ENCODE results near the gene FGR. TPM values are rescaled to one million over a fixed set of nuclear protein-coding genes. Genes with fewer than 3 reads are reported as not detected.
"Not testable (repeated sequence)": the region's sequence is repeated elsewhere in the genome, so short reads cannot be mapped to it uniquely, and the experiment has no call there.

Gene FGR
- total RNA-seq, 1 experiment from 2014 or later, result not detected

DNA sequence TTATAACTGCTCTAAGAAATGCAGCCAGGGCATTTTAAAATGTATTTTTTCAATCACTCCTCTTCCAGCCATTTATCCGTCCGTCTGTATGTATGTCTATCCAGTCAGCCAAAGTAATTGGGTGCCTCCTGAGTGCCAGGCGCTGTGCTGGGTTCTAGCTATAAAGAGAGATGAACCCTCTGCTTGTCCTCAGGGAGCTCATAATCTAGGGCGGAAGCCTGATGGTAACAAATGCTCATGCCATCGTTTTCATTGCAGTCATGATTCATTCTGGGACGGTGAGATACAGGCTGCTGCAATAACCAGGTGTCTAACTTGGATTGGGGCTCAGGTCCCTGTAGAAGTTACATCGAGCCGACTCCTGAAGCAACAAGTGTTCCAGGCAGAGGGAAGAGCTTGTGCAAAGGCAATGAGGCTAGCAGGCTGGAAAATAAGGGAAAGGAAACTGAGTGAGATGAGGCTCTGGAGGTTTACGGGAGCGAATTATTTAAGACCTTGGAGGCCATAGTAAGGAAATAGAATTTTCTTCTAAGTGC is 25.4 kb upstream of the FGR start:
- DNase-seq (ENCODE audit: low read depth), result no peak

GRCh38 chr1:27659497-27660299 is 24.7 kb upstream of the FGR start:
- peak; percentile 75 for DNase-seq (ENCODE audit: low read depth)

GRCh38 chr1:27658951-27659496 is 24.0 kb upstream of the FGR start:
- peak; percentile 91 for DNase-seq (ENCODE audit: low read depth)

GRCh38 chr1:27656157-27656893 is 21.3 kb upstream of the FGR start:
- DNase-seq (ENCODE audit: low read depth), result peak; percentile 82

DNA sequence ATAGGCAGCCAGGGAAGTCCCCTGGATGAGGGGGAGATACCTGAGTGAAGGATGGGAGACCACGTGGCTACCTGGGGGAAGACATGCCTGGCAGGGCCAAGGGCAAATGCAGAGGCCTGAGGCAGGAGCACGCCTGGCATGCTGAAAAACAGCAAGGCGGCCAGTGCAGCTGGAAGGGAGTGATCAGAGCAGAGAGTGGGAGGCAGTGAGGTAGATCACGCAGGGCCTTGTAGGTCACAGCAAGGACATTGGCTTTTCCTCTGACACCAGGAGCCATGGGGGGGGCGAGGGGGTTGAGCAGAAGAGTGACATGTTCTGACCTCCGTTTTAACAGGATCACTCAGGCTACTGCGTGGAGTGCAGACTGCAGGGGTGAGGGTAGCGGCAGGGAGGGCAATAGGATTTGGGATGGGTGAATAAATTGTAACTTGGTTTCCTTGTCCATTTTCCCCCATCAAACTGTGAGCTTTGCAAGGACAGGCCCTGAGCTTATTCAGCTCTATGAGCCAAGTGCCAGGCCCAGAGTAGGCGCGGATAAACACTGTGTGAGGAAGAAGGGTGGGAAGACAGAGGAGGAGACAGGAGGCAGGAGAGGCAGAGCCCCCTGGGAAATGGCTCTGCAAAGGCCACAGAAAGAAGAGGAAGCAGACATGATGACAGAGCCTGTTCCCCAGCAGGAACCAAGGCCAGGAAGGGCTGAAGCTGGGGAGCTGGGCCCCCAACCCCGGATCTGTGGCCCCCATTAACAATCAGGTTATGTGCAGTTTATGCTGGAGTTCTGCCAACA is 20.4 kb upstream of the FGR start:
- DNase-seq (ENCODE audit: low read depth), result no peak

DNA sequence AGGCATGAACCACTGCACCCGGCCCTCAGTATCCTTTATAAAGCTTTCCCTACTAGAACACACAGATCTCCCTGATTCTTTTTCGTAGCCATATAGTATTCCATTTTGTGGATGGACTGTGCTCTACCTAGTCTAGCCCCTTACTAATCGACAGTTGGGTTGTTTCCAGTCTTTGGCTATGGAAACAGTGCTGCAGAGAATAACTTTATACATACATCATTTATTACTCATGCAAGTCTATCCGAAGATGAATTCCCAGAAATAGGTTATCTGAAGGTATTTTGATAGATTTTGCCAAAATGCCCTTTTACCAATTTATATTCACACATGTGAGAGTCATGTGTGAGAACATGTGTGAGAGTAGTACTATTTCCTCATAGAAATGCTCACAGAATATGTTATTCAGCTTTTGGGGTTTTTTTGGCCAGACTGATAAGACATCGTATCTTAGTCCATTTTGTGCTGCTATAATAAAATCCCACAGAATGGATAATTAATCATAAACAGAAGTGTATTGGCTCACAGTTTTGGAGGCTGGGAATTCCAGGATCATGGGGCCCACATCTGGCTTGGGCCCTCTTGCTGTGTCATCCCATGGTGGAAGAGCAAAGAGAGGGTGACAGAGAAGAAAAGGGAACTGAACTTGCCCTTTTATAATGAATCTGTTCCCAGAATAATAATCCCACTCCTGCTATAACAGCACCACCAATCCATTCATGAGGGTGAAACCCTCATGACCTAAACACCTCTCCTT is 17.3 kb upstream of the FGR start:
- no peak for DNase-seq (ENCODE audit: low read depth)

- DNase-seq (ENCODE audit: low read depth), result no peak
These were observed 15.7 kb upstream of the FGR start for GRCh38 chr1:27650539-27651175.

GRCh38 chr1:27650171-27650538 is 15.2 kb upstream of the FGR start:
- no peak for DNase-seq (ENCODE audit: low read depth)

DNA sequence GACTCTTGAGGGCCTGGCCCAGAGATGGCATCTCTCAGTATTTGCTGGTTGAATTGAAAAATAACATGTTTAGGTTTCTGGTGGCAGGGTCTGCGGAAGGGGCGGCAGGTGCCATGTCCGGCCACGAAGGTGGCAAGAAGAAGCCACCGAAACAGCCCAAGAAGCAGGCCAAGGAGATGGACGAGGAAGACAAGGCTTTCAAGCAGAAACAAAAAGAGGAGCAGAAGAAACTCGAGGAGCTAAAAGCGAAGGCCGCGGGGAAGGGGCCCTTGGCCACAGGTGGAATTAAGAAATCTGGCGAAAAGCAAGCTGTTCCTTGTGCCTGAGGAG is 14.3 kb upstream of the FGR start:
- DNase-seq (ENCODE audit: low read depth), result no peak

DNA sequence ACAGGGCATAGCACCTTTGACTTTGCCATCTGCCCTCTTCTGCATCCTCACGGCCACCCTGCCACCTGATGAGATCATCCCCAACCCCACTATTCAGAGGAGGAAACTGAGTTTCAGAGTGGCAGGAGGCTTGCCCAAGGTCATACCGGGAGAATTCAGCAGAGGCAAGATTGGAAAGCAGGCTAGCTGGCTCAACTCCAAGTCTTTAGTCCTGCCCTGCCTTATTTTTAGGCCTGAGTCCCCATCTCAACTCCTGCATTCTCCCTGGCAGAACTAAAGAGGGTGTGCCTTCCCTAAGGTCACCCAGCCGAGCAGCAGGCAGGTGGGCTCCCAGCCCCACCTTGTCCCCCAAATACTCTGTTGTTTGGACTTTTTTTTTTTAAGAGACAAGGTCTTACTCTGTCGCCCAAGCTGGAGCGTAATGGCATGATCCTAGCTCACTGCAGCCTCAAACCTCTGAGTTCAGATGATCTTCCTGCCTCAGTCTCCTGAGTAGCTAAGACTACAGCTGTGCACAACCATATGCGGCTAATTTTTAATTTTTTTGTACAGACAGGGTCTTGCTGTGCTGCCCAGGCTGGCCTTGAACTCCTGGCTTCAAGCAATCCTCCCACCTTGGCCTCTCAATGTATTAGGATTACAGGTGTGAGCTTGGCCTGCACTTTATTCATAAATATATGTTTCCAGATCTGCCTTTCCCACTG is 13.8 kb upstream of the FGR start:
- no peak for DNase-seq (ENCODE audit: low read depth)

DNA sequence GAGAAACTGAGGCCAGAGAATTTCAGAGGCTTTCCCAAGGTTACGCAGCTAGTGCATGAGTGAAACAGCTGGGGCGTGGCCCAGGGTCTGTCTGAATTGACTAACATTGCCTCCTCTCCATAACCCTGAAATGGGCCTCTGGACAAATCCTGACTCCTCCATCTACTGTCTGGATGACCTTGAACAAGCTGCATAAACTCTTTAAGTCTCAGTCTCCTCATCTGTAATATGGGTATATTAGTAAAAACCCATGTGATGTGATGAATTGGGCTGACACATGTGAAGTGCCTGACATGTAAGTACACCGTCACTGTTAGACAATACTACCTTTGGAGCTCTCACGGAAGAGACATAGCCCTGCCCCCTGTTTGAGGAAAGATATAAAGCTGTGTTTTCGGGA is 12.3 kb upstream of the FGR start:
- no peak for DNase-seq (ENCODE audit: low read depth)

DNA sequence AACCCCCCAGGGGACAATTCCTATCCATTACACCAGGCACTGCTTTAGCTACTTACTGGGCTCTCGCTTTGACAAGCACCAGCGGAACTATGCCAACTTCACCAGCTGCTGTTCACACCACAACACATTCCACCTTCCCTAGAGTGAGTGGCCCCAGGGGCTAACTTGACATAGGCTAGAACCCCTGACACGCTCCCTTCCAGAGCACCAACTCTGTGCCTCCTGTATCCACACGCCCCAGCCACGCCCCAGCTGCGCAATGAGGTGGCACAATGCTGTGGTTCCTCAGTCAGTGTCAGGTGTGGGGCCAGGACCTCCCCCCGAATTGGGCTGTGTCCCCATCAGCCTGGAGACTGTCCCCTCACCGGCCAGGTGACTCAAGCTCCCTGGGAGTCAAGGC is 11.7 kb upstream of the FGR start:
- DNase-seq (ENCODE audit: low read depth), result no peak

- no peak for DNase-seq (ENCODE audit: low read depth)
These were observed 10.1 kb upstream of the FGR start for GRCh38 chr1:27645071-27645415.

- no peak for DNase-seq (ENCODE audit: low read depth)
These were observed 9.5 kb upstream of the FGR start for GRCh38 chr1:27644369-27645070.

DNA sequence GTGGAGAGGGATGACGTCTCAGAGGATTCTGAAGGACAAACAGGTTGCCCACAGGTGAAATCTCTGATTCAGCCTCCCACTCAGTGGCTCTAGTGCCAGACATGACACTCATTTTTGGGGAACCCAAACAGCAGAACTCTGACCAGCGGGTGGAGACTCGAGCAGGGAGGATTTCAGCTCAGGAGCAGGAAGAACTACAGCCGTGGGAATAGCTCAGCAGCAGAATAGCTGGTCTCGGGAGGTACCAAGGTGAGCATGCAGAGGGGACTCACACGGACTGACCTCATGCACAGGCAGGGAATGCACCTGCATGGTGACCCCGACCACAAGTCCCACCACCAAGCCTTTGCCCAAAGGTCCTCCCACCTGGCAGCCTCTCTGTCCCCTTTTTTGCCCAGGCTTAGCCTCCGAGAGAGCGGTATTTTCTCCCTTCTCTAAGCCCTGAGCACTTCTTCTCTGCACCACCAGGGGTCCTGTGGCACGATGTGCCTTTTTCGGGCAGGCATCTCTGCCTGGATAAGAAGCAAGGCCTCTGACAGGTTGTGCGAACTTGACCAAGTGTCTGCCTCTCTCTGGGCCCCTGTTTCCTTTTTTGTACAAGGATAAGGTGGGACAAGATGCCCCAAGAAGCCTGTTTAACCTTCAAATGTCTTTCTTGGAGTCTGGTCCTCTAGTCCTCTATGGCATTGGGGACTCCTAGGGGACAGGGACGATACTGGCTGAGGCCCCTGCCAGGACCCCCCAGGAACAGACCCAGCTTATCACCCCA is 8.8 kb upstream of the FGR start:
- peak; percentile 50 for DNase-seq (ENCODE audit: low read depth)

DNA sequence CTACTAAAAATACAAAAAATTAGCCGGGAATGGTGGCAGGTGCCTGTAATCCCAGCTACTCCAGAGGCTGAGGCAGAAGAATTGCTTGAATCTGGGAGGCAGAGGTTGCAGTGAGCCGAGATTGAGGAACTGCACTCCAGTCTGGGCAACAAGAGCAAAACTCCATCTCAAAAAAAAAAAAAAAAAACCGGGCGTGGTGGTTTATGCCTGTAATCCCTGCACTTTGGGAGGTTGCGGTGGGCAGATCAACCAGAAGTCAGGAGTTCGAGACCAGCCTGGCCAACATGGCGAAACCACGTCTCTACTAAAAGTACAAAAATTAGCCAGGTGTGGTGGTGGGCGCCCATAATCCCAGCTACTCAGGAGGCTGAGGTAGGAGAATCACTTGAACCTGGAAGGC is 5.5 kb upstream of the FGR start:
- DNase-seq (ENCODE audit: low read depth), result not testable (repeated sequence)

DNA sequence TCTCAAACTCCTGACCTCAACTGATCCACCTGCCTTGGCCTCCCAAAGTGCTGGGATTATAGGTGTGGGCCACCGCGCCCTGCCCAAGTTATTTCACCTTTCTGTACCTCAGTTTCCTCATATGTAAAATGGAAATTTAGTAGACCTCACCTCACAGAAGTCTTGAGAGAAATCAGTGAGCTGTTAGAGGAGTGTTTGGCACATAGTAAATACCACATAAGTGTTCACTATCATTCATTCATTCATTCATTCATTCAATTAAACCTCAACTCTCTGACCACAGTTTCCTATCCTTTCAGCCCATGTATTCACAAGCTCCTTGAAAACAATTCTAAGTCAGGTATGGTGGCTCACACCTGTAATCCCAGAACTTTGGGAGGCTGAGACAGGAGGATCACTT is 3.8 kb upstream of the FGR start:
- DNase-seq (ENCODE audit: low read depth), result no peak

DNA sequence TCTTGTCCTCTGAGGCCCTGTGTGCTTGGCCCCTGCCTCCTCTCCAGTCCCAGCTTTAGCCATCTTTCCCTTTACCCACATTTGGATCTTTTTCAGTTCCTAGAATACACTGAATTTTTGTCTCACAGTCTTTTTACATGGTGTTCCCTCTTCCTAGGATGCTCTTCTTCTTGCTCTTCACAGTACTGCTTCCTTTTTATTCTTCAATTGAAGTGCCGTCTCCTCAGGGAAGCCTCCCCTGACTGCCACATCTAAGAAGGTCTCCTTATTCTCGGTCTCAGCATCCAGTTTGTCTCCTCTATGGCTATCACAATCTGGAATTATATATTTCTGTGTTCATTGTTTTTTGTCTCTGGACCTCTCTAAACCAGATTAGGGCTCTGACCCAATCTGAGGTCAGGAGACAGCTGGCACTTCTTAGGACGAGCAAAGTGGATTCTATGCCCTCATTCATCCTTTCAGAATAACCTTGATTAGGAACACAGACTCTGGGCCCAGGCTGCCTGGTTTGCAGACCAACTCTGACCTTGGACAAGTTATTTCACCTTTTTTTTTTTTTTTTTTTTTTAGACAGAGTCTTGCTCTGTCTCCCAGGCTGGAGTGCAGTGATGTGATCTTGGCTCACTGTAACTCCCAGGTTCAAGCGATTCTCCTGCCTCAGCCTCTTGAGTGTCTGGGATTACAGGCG is 3.2 kb upstream of the FGR start:
- no peak for DNase-seq (ENCODE audit: low read depth)
